HG02970 (cell line): ENCODE measurements around the gene PROX1.

Source experiments
- ATAC-seq: cut with Tn5 transposase; IDR thresholded peaks from one replicate; pipeline ENCODE4 v1.9.1; 2021; ENCODE audit warnings: mild to moderate bottlenecking, moderate library complexity, moderate number of reproducible peaks; ENCODE audit not compliant: unreplicated experiment, low FRiP score

The PROX1 gene

DNA sequence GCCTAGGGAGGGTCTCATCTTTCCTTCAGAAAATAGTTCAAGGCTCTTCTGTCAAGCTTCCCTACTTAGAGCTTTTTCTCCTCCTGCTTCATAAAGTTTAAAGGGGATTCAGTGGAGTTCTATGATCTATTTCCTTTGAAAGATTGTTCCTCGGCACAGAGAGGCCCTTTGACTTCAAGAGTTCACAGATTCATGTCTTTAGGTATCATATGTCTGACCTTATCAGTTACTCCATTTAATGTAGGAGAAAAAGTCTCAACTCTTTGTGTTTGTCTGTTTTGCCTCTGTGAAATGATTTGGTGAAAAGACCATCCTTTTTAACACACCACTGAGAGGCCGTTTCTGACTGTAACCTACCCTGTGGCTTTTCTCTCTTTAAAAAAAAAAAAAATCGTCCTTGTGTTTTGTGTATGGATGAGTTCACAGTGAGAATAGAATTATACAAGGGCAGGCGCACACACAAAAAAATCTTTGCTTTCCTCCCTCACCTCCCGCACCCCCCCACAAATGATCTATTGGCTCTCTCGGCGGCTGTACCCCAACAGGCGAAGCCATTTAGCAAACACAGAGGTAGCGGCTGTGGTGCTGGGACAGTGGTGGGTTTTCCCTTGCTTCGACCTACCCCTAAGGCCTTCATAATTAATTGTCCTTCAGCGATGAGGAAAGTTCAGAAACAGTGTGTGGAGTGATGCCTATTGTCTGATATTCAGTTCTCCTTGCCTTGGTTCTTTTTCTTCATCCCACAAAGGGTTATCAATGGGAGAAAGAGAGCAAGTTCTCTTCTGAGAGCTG, 29.6 kb downstream of the PROX1 start:
- no peak for ATAC-seq

DNA sequence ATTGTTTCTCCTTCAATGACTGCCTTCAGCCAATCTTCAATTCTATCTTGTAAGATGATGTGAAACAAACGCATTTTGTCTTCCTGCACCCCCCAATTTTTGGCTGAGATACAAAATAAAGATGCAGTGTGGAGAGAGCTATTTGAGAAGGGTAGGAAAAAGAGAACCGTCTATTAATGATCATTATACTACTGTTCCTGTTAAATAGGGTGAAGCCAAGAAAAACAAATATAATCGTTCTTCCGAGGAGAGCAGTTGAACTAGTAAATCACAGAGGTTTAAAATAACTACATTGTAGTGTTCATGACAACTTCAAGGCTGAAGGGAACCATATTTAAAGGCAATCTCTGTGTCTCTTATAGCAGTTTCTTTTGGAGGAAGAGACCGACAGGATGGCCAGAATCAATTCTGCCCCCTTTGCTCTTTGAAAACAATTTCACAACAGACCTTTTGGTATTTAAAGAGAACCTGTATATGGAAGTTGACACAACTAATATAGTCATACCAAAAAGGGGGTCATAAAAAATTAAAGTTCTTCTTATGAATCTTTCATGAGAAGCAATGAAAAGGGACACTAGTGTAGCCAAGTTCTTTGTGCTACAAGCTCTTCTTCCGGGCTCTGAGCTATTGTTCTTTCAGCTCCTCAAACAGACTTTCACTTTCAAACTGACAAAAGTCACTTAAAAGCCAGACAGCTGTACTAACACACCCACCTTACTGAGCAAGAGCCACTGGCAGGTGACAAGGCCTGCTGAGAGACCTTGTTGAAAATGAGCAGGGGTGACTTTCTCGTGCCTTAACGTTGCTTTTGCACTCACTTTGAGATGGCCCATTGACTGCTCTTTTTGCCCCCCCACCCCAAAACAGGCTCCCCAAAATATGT, 30.9 kb downstream of the PROX1 start:
- no peak for ATAC-seq

DNA sequence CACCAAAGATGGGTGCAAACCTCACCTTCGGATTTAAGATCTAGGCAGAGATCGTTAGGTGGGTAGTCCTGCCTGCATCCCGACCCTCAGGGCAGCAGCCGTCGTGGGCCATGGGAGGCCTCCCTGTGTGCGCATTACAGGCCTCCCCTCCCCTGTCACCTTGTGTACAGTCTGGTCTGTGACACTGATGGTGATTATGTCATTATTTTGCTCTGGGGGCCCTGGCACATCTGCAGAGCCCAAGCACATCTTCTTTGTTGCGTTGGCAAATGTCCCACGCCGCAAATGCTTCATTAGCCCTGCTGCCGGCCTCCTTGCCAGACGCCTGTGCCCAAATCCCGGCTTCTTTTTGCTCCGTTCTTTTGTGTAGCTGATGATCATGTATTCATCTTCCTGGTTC, 31.7 kb downstream of the PROX1 start:
- ATAC-seq: no peak

DNA sequence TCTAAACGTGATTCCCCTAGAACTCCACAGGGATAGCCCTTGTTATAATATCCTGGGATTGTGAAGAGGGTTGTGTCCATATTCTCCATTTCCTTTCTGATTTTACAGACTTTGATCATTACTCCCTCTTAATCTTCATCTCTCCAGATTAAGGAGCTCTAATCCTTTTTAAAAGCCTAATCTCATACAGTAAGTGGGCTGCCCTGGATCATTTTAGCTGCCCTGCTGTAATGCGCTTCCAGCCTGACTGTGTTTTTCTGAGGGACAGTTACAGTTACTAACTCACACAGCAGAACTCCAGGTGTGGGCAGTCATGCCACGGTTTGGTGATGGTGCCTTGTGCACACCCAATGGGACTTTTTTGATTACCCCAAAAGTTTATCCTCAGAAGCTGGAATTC, 33.5 kb downstream of the PROX1 start:
- no peak for ATAC-seq

DNA sequence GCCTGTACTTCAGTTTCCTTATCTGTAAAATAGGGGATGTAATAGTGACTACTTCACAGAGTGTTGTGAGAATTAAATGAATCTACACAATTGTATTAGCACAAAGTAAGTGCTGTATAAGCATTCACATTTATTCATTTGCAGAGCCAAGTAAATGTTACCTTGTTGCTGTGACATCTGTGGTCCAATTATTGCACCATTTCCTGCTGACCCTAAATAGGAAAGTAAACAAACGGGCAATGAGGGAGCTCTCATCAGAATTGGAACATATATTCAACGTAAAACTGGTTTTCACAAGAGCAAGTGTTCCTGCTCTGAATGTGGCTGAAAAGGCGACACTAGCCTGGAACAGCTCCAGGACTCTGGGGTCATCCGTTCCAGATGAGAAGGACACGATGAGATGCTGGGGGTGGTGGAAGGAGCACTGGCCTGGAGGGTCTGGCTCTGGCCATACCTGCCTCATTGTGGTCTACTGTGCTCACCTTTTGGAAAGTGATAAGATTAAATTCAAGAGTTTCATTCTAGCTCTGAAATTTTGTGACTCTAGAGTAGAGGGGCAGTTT, 34.5 kb downstream of the PROX1 start:
- no peak for ATAC-seq

DNA sequence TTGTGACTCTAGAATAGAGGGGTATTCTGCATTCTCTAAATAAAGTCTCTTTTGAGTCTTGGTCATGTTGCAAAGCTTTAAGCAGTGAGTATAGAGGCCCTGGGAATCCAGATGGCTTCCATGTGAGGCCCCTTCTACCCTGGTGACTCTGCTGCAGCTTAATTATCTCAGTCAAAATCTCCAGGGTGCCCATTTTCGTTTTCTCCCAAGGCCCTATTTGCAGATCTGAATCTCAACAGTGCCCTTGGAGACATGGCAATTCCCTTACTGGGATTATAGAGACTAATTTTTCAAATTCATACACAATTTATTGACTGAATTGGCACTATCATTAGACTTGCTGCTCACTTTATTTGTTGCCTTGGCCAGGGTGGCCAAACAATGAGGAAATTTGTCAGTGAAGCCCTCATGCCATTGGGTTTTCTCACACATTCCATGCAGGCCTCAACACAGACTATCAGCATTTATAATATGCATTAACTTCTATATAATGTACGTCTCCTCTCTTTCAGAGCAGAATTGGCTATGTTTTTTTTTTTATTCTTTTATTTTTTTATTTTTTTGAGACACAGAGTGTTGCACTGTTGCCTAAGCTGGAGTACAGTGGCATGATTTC, 35.1 kb downstream of the PROX1 start:
- ATAC-seq: no peak

DNA sequence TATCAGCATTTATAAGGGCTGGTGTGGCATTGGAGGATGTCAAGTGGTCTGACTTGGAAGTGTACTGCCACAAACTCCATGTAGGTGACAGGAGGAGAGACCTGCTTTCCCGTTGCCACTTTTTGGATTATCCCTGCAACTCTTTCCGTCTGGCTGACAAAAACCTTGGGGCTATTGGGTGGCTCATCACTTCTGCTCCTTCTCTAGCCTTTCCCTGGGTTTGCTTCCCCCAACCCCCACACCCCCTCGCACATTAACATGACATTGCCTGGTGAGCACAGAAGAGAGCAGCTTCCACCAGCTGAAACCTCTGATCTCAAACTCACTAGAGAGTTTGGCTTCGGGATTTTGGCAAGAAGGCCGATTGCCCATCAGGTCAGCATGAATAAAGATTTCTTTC, 39.2 kb downstream of the PROX1 start:
- no peak for ATAC-seq

DNA sequence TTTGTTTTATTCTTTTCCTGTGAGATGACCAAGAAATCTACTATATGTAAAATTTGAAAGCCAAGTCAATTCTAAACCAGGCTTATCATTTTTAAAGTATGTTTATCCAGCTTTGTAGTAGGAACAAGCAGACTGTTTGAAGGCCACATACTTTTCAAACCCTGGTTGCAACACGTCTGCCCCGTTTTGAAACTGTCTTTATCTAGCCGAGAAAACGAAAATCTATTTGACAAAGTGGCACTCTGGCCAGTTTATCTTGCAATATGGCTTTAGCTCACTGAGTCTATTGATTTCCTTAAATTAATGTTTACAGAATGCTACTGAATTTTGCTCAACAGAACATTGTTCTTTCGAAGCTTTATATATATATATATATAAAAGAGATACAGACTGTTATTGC, 39.7 kb downstream of the PROX1 start:
- ATAC-seq: no peak

DNA sequence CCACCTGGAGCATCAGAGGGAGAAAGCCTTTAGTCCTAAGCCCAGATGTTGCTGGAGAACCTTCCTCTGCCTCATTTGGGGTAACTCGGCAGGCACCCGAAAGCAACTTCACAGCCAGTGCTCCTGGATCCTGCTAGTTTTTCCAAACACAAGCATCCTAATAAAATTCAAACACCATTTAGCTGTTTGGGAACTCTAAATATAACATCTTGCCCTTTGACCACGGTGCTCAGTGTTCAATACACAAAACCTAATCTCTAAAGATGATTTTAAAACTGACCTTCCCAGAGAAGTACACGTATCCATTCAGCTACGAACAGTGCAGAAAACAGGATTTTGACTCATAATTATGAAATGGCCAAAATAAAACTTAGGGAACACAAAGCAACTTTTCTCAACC, 40.3 kb downstream of the PROX1 start:
- no peak for ATAC-seq

DNA sequence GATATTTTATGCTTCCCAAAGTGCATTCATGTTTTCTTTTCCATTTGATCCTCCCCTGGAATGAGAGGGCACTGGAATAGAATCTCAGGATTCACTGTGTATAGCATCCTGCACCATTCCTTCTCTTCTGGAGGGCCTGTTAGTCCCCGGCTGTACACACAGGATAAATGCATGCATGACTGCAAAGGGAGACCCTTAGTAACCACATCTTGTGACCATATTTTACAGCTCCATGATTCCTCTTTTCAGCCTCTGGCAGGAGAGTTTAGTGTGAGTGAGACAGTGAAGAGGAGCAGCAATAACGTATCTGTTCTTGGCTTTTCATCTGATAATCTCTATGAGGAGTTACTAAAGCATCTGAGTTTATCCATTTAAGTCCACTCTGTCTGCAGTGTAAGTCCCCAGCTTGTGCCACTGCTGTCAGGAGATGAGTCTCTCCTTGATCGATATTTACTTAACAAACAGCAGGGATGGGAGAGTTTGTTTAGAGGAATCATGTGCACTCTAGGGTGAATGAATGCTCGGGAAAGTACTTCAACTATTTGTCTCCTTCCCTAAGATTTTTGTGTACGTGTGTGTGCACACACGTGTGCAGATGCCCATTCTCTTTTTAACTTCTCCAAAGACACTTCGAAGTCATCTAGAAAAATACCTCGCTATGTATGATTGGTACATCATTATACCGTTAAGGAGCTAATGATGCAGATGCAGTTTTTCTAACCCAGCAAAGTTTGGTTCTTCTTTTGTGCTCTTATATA, 41.1 kb downstream of the PROX1 start:
- no peak for ATAC-seq

DNA sequence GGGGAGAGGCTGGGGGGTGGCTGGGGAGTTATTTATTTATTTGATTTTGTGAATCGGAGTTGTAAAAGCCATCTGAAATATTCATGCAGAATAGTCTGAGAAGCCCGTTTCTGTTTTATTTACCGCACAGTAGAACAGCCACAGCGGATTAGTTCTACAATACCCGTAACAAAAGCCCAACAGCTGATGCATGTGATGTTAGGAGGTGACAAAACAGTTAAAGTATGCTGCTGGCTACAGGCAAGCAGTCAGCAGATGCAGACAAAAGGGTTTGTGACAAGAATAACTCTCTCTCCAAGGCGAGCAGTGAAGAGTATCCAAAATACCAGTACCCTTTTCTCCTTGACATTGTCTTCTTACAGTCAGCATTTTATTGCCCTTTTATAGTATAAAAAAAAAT, 42.0 kb downstream of the PROX1 start:
- ATAC-seq: no peak

DNA sequence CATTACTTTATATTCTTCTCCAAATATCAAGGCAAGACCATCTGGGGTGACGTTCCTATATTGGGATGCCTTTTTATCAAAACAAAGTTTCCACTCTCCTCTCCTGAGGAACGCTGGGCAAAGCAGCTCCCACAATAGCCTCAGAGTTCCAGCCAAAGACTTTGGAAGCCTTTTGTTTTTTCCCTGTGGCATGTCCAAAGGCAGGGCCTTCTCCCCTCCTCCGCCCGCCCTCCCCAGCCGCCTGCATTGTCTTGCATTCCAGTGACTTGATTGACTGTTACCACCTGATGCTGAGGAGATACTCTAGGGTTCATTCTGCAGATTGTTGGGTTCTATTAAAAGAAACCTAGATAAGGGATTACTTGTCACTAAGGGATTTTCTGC, 43.5 kb downstream of the PROX1 start:
- no peak for ATAC-seq

DNA sequence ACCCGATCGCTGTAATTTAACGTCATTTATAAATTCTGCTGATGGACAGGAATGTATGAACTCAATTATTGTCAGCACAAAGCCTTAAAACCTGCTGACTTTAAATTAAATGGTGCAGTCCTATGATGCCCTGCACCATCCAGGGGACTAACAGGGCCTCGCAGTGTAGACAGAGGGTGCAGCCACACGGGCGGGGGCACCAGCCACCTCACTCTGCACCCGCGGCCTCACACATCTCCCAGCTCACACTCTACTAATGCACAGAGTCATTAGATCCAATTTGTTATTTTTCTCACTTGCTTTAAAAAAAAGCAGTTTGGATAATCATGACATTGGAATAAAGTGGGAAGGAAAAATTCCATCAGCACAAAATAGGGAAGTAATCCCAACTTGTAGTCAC, 49.7 kb downstream of the PROX1 start:
- no peak for ATAC-seq

DNA sequence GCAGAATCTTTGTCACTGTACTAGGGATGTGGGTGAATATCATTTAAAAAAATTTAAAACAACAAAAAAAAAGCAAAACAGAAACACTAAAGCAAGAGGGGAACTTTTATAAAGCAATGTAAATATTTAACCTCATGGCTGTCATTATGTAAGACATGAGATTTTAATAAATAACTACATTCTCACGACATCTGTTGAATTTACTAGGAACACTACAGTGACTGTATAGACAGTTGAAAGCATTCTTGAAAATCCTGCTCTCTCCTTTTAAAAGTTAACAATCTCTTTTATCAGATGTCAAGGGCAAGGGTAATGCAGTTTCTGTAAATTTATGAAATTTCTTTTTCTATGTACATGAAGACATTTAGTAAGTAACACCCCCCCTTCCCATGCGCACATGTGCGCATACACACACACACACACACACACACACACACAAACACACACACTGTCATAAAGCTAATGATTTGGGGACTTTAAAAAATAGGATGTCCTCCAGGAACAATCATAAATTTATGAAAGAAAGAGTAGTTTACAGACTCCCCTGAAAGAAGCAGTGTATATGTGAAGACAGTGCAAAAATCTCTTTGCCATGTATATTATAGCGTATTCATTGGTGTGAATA, 51.7 kb downstream of the PROX1 start:
- no peak for ATAC-seq

DNA sequence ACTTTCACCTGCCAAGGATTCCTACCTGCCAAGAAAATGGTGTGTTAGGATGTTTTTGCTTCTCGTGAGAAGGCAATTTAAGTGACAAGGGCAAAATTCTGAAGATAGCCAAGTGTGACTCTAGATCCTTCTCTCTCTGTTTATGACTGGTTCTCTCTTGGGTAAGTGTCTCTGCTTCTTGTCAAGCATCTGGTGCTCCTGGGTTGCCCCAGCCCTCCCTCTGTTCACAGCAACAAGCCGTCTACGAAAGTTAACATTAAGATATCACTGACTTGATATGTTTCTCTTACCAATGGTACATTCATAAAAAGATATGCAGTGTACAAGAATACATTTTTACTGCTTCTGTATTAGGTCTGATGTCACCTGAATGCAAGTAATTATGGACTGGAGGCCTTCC, 55.4 kb downstream of the PROX1 start:
- no peak for ATAC-seq

DNA sequence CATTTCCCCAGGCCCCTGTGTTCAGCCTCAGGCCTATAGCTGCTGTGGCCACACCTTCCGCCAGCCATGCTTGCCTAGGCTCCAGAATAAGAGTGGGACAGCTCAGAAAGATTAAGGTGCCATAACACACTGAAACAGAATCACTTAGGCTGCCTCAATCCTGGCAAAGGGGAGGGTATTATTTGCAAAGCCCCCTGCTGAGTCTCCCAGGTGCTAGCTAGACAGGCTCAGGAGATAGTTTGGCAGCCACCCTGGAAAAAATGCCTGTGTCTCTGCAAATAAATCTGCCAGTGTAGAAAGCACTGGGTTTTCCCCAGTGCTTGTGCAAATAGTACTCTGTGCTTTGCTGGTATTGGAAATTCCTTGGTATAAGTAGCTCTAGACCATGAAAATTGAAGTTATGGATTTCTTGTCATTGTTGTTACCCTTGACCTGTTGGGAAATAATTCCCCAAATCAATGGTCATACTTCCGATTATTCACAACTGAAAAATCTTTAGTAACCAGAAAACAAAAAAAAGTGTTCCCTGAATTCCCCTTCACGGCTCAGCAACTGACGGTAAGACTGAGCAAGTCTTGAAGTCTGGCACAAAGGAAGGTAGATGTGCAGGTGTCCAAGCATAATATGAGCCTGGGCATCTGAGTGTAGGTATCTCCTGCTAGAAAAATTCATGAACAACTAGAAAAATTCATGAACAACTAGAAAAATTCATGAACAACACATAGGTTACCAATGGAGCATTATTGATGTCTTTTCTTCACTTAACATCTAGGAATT, 56.9 kb downstream of the PROX1 start:
- ATAC-seq: no peak

DNA sequence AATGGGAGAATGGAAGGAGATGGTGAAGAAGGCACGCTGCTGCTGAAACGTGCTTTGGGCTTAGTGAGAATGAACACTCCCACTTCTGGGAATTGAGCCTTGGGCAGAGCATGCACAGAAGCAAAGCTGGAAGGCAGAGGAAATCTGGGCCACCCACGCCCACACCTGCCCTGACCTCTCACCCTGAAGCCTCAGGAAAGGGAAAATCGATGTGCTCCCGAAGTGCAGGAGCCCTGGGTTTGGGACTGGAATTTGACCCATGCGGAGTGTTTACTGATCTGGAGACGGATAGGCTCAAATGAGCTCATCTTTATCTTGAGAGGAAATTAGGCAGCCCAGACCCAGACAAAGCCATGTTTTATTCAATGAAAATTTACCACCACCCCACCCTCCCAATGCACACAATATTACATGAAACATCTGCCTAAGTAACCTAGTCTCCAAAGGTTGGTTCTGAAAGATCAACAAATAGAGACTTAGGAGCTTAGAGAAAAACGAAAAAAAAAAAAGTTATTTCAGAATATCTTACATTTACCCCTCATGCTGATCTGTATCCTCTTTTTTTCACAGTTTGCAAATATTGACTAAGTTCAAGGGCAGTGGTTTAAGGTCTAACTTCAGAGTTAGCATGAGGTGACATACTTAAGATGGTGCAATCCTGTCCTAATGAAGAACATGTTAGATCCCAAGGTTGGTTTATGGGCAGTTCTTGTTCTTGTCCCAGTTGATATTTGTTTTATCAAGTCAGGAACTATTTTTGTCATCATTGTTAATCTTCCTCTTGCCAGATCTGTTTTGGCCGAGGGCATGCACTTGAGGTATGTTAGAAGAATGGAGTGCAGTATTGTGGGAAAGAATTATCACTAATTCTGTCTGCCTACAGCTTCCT, 63.0 kb downstream of the PROX1 start:
- no peak for ATAC-seq

DNA sequence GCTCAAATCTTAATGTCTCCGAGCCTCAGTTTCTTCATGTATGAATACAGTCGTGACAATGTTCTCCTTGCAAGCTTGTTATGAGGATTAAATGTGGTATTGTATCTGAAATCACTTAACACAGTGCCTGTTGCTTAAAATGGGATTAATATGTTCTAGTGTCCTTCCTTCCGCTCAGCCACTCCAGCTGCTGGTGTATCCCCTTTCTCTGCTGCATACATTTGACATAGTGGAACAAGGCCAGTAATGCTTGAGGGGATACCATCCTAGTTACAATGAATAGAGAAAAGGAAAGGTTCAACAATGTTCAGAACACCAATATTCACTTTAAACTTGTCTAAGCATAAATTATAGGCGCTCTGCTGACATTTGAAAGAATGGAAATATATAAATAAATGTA, 64.0 kb downstream of the PROX1 start:
- no peak for ATAC-seq
